Tibial artery (tissue), 4 donors: Measurements from ENCODE around the gene NBEA.

ENCODE experiments used
- DNase-seq, 2 donors: peaks; one replicate each; pipeline ENCODE4 v3.0.0-alpha.2; 2019
- H3K27ac ChIP-seq, 2 donors: fragments of 200-600 bp; sonication (generic) in 1 of 2; 1 replicate in 1 of 2; 2 replicates in 1 of 2; pipeline ENCODE4 v1.5.1; 2018 to 2019; ENCODE audit warnings: mild to moderate bottlenecking in 1 of 2
- H3K27me3 ChIP-seq, 2 donors: fragments of 200-600 bp; sonication (generic) in 1 of 2; one replicate each; pipeline versions ENCODE4 v1.5.1 to v1.6.0; 2016 to 2019
- H3K36me3 ChIP-seq, 3 donors: fragments of 200-600 bp; sonication (generic) in 2 of 3; one replicate each; pipeline ENCODE4 v1.5.1; 2016 to 2019; ENCODE audit warnings: mild to moderate bottlenecking in 2 of 3
- H3K4me1 ChIP-seq, 4 donors: fragments of 200-600 bp; sonication (generic) in 2 of 4; 1 replicate in 3 of 4; 2 replicates in 1 of 4; pipeline ENCODE4 v1.5.1; 2016 to 2019
- H3K4me3 ChIP-seq, 2 donors: fragments of 200-600 bp; sonication (generic) in 1 of 2; 1 replicate in 1 of 2; 2 replicates in 1 of 2; pipeline ENCODE4 v1.5.1; 2018 to 2019; ENCODE audit warnings: mild to moderate bottlenecking in 2 of 2
- H3K9me3 ChIP-seq, 3 donors: fragments of 200-600 bp; sonication (generic) in 1 of 3; one replicate each; pipeline ENCODE4 v1.5.1; 2016 to 2019
- intact Hi-C: fragments of 100-400 bp; cut with DNase I; formaldehyde crosslinking; loops from one replicate; pipeline ENCODE4 v1.15.0; 2023; ENCODE audit warnings: low total_unique reads
- TF ChIP-seq, protein P1 (sequence below), 2 experiments: fragments of 200-600 bp in 1 of 2; fragments of 450-650 bp in 1 of 2; IDR thresholded peaks; one replicate each; pipeline ENCODE4 v1.5.1; 2017 to 2019; ENCODE audit warnings: antibody characterized with exemption in 2 of 2, mild to moderate bottlenecking in 1 of 2, moderate library complexity in 1 of 2

NBEA gene

DNA sequence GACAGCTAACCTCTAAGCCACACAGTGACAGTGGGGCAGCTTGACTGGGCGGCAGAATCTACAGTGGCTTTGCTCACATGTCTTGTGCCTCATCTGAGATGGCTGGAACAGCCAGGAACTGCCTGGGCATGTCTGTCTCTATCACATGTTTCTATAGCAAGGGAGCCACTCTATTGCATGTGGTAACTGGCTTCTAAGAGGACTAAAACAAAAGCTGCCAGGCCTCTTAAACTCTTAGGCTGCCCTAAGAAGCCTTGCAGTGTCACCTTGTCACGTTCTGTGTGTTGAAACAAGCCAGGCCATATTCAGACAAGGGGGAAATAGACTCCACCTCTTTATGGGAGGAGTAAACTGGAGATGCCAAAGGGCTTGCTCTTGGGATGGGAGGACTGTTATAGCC lies 657.3 kb downstream of the NBEA start:
- no peaks in the 10 kb centered on the region for H3K36me3 ChIP-seq
- TF ChIP-seq, protein P1, sequence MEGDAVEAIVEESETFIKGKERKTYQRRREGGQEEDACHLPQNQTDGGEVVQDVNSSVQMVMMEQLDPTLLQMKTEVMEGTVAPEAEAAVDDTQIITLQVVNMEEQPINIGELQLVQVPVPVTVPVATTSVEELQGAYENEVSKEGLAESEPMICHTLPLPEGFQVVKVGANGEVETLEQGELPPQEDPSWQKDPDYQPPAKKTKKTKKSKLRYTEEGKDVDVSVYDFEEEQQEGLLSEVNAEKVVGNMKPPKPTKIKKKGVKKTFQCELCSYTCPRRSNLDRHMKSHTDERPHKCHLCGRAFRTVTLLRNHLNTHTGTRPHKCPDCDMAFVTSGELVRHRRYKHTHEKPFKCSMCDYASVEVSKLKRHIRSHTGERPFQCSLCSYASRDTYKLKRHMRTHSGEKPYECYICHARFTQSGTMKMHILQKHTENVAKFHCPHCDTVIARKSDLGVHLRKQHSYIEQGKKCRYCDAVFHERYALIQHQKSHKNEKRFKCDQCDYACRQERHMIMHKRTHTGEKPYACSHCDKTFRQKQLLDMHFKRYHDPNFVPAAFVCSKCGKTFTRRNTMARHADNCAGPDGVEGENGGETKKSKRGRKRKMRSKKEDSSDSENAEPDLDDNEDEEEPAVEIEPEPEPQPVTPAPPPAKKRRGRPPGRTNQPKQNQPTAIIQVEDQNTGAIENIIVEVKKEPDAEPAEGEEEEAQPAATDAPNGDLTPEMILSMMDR (IDR thresholded peaks at IDR 0.05): no peak
- H3K27ac ChIP-seq: peak overlapping the region; percentile 26 to 41
- peaks cover 0 to 22% (median 3%) of the 10 kb centered on the region in 4 donors for H3K4me1 ChIP-seq
- DNase-seq: no peak
- H3K4me3 ChIP-seq: no peak overlapping the region
- no peaks in the 10 kb centered on the region for H3K9me3 ChIP-seq
- no peaks in the 10 kb centered on the region for H3K27me3 ChIP-seq
- intact Hi-C loops: no loop called here

- DNase-seq: no peak
- Histone ChIP-seq H3K9me3 (no peaks in the 10 kb centered on the region), H3K4me1 (peaks cover 0 to 22% (median 3%) of the 10 kb centered on the region in 4 donors), H3K36me3 (no peaks in the 10 kb centered on the region), H3K4me3 (no peak overlapping the region), H3K27me3 (no peaks in the 10 kb centered on the region), H3K27ac (no peak overlapping the region)
- intact Hi-C loops: no loop called here
- TF ChIP-seq, protein P1 (IDR thresholded peaks at IDR 0.05): no peak
These were observed 658.1 kb downstream of the NBEA start for GRCh38 chr13:35600137-35600536.

DNA sequence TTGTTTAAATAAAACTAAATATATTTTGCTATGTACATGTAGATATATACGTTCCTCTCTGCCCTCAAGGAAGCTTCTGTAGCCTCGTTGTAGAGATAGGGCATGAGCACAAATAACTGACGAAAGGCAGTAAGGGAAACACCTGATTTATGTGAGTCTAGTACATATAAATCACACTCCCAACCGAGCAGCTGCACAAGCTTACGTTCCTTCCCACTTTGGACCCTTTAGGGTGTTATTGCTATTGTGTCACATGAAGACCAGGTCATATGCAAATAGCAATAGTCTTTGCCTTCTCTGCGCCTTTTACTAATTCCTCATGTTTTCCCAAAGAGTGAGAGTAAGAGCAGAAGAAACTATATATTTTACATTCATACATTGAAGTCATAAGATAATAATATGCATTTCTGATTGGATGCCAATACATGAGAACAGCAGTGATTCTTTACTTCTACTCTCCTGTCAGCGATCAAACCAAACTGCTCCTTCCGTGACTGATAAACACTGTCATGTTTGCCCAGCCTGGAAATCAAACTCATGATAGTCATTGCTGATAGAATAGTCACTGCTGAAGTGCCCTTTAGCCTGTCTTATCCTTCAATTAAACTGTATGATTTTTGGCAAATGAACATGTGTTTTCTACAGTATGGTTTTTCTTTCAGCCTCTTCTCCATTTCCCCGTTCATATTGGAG lies 661.7 kb downstream of the NBEA start:
- no peak for DNase-seq
- Histone ChIP-seq H3K27ac (no peak overlapping the region), H3K4me1 (peaks cover 0 to 14% (median 3%) of the 10 kb centered on the region in 4 donors), H3K4me3 (no peak overlapping the region), H3K9me3 (no peaks in the 10 kb centered on the region), H3K36me3 (no peaks in the 10 kb centered on the region), H3K27me3 (no peaks in the 10 kb centered on the region)
- intact Hi-C loops: no loop called here
- TF ChIP-seq, protein P1 (IDR thresholded peaks at IDR 0.05): no peak

- DNase-seq: no peak
- no peaks in the 10 kb centered on the region for H3K9me3 ChIP-seq
- H3K4me1 ChIP-seq: no peaks in the 10 kb centered on the region
- TF ChIP-seq, protein P1 (IDR thresholded peaks at IDR 0.05): no peak
- H3K4me3 ChIP-seq: no peak overlapping the region
- no peaks in the 10 kb centered on the region for H3K36me3 ChIP-seq
- intact Hi-C loops: no loop called here
- no peak overlapping the region for H3K27ac ChIP-seq
- no peaks in the 10 kb centered on the region for H3K27me3 ChIP-seq
These were observed 672.6 kb downstream of the NBEA start for GRCh38 chr13:35614666-35615065.

GRCh38 chr13:35617420-35617819 lies 675.4 kb downstream of the NBEA start:
- TF ChIP-seq, protein P1 (IDR thresholded peaks at IDR 0.05): no peak
- H3K27ac ChIP-seq: no peak overlapping the region

More at GRCh38 chr13:35617420-35617819, 675.4 kb downstream of the NBEA start:
- Histone ChIP-seq H3K9me3 (no peaks in the 10 kb centered on the region), H3K4me1 (no peaks in the 10 kb centered on the region), H3K36me3 (no peaks in the 10 kb centered on the region), H3K27me3 (no peaks in the 10 kb centered on the region), H3K4me3 (no peak overlapping the region)
- intact Hi-C loops: no loop called here
- no peak for DNase-seq
